ENCODE results near the gene SH3RF3. TPM values are rescaled to one million over a fixed set of nuclear protein-coding genes. Genes with fewer than 3 reads are reported as not detected.

SH3RF3 gene
- total RNA-seq, 3 donors from 2014 or later: 3.2 to 5.6 (median 4.6) TPM

DNA sequence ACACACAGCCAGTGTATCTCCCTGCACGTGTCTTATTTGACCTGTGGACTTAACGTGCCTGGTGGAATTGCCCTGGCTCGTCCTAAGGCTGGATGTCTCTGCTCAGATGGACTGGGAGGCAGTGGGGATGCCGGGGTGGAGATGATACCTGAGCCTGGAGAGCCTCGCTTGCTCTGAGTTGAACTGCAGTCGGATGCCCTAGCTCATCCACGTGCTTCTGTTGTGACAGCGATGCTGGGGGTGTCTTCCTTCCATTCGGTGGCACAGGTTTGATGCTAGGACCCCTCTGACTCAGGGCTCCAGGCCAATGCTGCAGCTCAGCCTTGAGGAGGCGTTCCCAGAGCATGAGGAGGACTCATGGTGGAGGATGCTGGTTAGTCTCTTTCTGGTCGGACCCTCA, 117.6 kb downstream of the SH3RF3 start:
- Histone ChIP-seq H3K4me1 (peaks cover 11 to 18% of the 10 kb centered on the region in 2 donors), H3K36me3 (no peaks in the 10 kb centered on the region), H3K27ac (no peak overlapping the region), H3K4me3 (no peak overlapping the region), H3K27me3 (no peaks in the 10 kb centered on the region), H3K9me3 (no peaks in the 10 kb centered on the region)
- DNase-seq (ENCODE audit: low spot score in 2 of 2): no peak
- intact Hi-C loops (cut with DNase I; ENCODE audit: low total_unique reads): no loop called here
- TF ChIP-seq CTCF (IDR thresholded peaks at IDR 0.05): no peak
- no peak for TF ChIP-seq POLR2A (IDR thresholded peaks at IDR 0.05)
- no peak for TF ChIP-seq POLR2AphosphoS5 (IDR thresholded peaks at IDR 0.05)

GRCh38 chr2:109247340-109247739, 118.3 kb downstream of the SH3RF3 start:
- H3K36me3 ChIP-seq: no peaks in the 10 kb centered on the region
- H3K9me3 ChIP-seq: no peaks in the 10 kb centered on the region
- TF ChIP-seq CTCF (IDR thresholded peaks at IDR 0.05): no peak
- no peak for TF ChIP-seq POLR2AphosphoS5 (IDR thresholded peaks at IDR 0.05)
- TF ChIP-seq POLR2A (IDR thresholded peaks at IDR 0.05): no peak
- H3K4me3 ChIP-seq: no peak overlapping the region
- peaks cover 10 to 11% of the 10 kb centered on the region in 2 donors for H3K4me1 ChIP-seq
- no peaks in the 10 kb centered on the region for H3K27me3 ChIP-seq
- no peak for DNase-seq (ENCODE audit: low spot score in 2 of 2)
- no peak overlapping the region for H3K27ac ChIP-seq
- intact Hi-C loops (cut with DNase I; ENCODE audit: low total_unique reads): no loop called here

- TF ChIP-seq POLR2A (IDR thresholded peaks at IDR 0.05): no peak
- TF ChIP-seq CTCF (IDR thresholded peaks at IDR 0.05): no peak
- no peak for TF ChIP-seq POLR2AphosphoS5 (IDR thresholded peaks at IDR 0.05)
- no peaks in the 10 kb centered on the region for H3K9me3 ChIP-seq
- intact Hi-C loops (cut with DNase I; ENCODE audit: low total_unique reads): no loop called here
- no peak overlapping the region for H3K27ac ChIP-seq
- H3K27me3 ChIP-seq: no peaks in the 10 kb centered on the region
- H3K4me1 ChIP-seq: peaks cover 6 to 8% of the 10 kb centered on the region in 2 donors
- no peak for DNase-seq (ENCODE audit: low spot score in 2 of 2)
- no peaks in the 10 kb centered on the region for H3K36me3 ChIP-seq
- no peak overlapping the region for H3K4me3 ChIP-seq
These were observed 118.8 kb downstream of the SH3RF3 start for GRCh38 chr2:109247812-109248211.

- Histone ChIP-seq H3K27ac (no peak overlapping the region), H3K4me3 (no peak overlapping the region), H3K9me3 (no peaks in the 10 kb centered on the region), H3K27me3 (no peaks in the 10 kb centered on the region), H3K4me1 (peaks cover 0 to 3% of the 10 kb centered on the region in 2 donors), H3K36me3 (no peaks in the 10 kb centered on the region)
- DNase-seq (ENCODE audit: low spot score in 2 of 2): no peak
- TF ChIP-seq POLR2A (IDR thresholded peaks at IDR 0.05): no peak
- no peak for TF ChIP-seq CTCF (IDR thresholded peaks at IDR 0.05)
- no peak for TF ChIP-seq POLR2AphosphoS5 (IDR thresholded peaks at IDR 0.05)
- intact Hi-C loops (cut with DNase I; ENCODE audit: low total_unique reads): no loop called here
These were observed 119.6 kb downstream of the SH3RF3 start for GRCh38 chr2:109248590-109248989.

- H3K4me1 ChIP-seq: no peaks in the 10 kb centered on the region
- intact Hi-C loops (cut with DNase I; ENCODE audit: low total_unique reads): loop anchor here (10.0 kb wide), 1 partner anchor 118 kb away; no protein-coding TSS in a partner anchor
- H3K36me3 ChIP-seq: no peaks in the 10 kb centered on the region
- H3K4me3 ChIP-seq: no peak overlapping the region
- H3K27ac ChIP-seq: no peak overlapping the region
- TF ChIP-seq POLR2AphosphoS5 (IDR thresholded peaks at IDR 0.05): no peak
- no peak for TF ChIP-seq POLR2A (IDR thresholded peaks at IDR 0.05)
- TF ChIP-seq CTCF (IDR thresholded peaks at IDR 0.05): no peak
- no peaks in the 10 kb centered on the region for H3K9me3 ChIP-seq
- DNase-seq (ENCODE audit: low spot score in 2 of 2): no peak
- no peaks in the 10 kb centered on the region for H3K27me3 ChIP-seq
These were observed 124.2 kb downstream of the SH3RF3 start for GRCh38 chr2:109253217-109253616.

Measured in breast epithelium (tissue), 4 donors.